CD14-positive monocyte (primary cell): ENCODE measurements around the gene ATP6V0E1. TPM values are rescaled to one million over a fixed set of nuclear protein-coding genes. Genes with fewer than 3 reads are reported as not detected.

Experiments
- DNase-seq, 3 donors: peaks; one replicate each; pipeline ENCODE4 v3.0.0-alpha.2; 2011 to 2022
- H2AFZ ChIP-seq: 2 replicates; pipeline ENCODE4 v1.6.0; 2012; ENCODE audit warnings: mild to moderate bottlenecking, low read depth, low read length, inconsistent platforms; ENCODE audit not compliant: insufficient read depth, poor library complexity, severe bottlenecking
- H3K27ac ChIP-seq, 2 donors: 1 replicate in 1 of 2; 2 replicates in 1 of 2; pipeline ENCODE4 v1.5.1; 2012 to 2013; ENCODE audit warnings: low read length in 2 of 2, control low read depth in 1 of 2, inconsistent platforms in 1 of 2, low read depth in 1 of 2, mild to moderate bottlenecking in 1 of 2
- H3K27me3 ChIP-seq, 2 donors: one replicate each; pipeline versions ENCODE4 v1.6.0 to v1.6.1; 2011 to 2013; ENCODE audit warnings: low read length in 2 of 2; ENCODE audit not compliant: control insufficient read depth in 2 of 2, insufficient read depth in 2 of 2
- H3K36me3 ChIP-seq, 2 donors: replicated peaks in 1 of 2; 1 replicate in 1 of 2; 2 replicates in 1 of 2; pipeline versions ENCODE4 v1.5.1 to v1.6.1; 2012 to 2013; ENCODE audit warnings: low read length in 2 of 2, control low read depth in 1 of 2, inconsistent platforms in 1 of 2, mild to moderate bottlenecking in 1 of 2; ENCODE audit not compliant: insufficient read depth in 2 of 2, control insufficient read depth in 1 of 2
- H3K4me1 ChIP-seq, 2 donors: 1 replicate in 1 of 2; 2 replicates in 1 of 2; pipeline versions ENCODE4 v1.5.1 to v1.6.1; 2012 to 2013; ENCODE audit warnings: low read length in 2 of 2, control low read depth in 1 of 2, inconsistent platforms in 1 of 2, mild to moderate bottlenecking in 1 of 2, moderate library complexity in 1 of 2; ENCODE audit not compliant: insufficient read depth in 2 of 2, control insufficient read depth in 1 of 2
- H3K4me2 ChIP-seq: replicated peaks from 2 replicates; pipeline ENCODE3; 2012; ENCODE audit warnings: low read length, moderate library complexity, mild to moderate bottlenecking; ENCODE audit not compliant: poor library complexity, severe bottlenecking; ENCODE audit errors: extremely low read depth
- H3K4me3 ChIP-seq, 3 experiments: fragments of 200-600 bp in 1 of 3; sonication (generic) in 1 of 3; replicated peaks in 1 of 3; 1 replicate in 2 of 3; 2 replicates in 1 of 3; pipeline ENCODE4 v1.5.1; 2011 to 2013; ENCODE audit warnings: low read length in 3 of 3, mild to moderate bottlenecking in 3 of 3, control low read depth in 2 of 3, low read depth in 2 of 3, inconsistent platforms in 1 of 3, moderate library complexity in 1 of 3
- H3K79me2 ChIP-seq: 2 replicates; pipeline ENCODE4 v1.6.0; 2012; ENCODE audit warnings: mild to moderate bottlenecking, control low read depth, inconsistent platforms, low read length, moderate library complexity; ENCODE audit not compliant: insufficient read depth
- H3K9ac ChIP-seq: 2 replicates; pipeline ENCODE4 v1.6.0; 2017; ENCODE audit warnings: low read length, mild to moderate bottlenecking; ENCODE audit not compliant: insufficient read depth, poor library complexity, severe bottlenecking
- H3K9me3 ChIP-seq, 2 donors: replicated peaks in 1 of 2; 1 replicate in 1 of 2; 2 replicates in 1 of 2; pipeline versions ENCODE4 v1.5.1 to v1.6.1; 2012 to 2013; ENCODE audit warnings: low read length in 2 of 2, control low read depth in 1 of 2; ENCODE audit not compliant: control insufficient read depth in 1 of 2, insufficient read depth in 1 of 2
- H4K20me1 ChIP-seq: 2 replicates; pipeline ENCODE4 v1.6.0; 2012; ENCODE audit warnings: mild to moderate bottlenecking, low read length, control low read depth, moderate library complexity; ENCODE audit not compliant: insufficient read depth
- H3K27ac Mint-ChIP-seq, 7 donors: one replicate each; pipeline ENCODE4 v1.8.0; 2020; ENCODE audit warnings: mild to moderate bottlenecking in 7 of 7, mixed read lengths in 7 of 7, moderate library complexity in 6 of 7, inconsistent platforms in 2 of 7
- H3K27me3 Mint-ChIP-seq, 3 donors: one replicate each; pipeline ENCODE4 v1.8.0; 2021 to 2022; ENCODE audit warnings: low read depth in 3 of 3, mild to moderate bottlenecking in 3 of 3, mixed read lengths in 3 of 3, moderate library complexity in 3 of 3, inconsistent platforms in 1 of 3
- H3K36me3 Mint-ChIP-seq, 2 donors: one replicate each; pipeline ENCODE4 v1.8.0; 2020; ENCODE audit warnings: mixed read lengths in 2 of 2, inconsistent platforms in 1 of 2, mild to moderate bottlenecking in 1 of 2
- H3K4me1 Mint-ChIP-seq: one replicate; pipeline ENCODE4 v1.8.0; 2020; ENCODE audit warnings: mild to moderate bottlenecking, mixed read lengths
- H3K4me3 Mint-ChIP-seq, 2 donors: one replicate each; pipeline ENCODE4 v1.8.0; 2020; ENCODE audit warnings: mild to moderate bottlenecking in 2 of 2, mixed read lengths in 2 of 2, moderate library complexity in 1 of 2
- H3K9me3 Mint-ChIP-seq, 7 donors: one replicate each; pipeline ENCODE4 v1.8.0; 2020 to 2022; ENCODE audit warnings: mixed read lengths in 7 of 7, mild to moderate bottlenecking in 6 of 7, moderate library complexity in 6 of 7, inconsistent platforms in 2 of 7
- CTCF ChIP-seq: fragments of 200-600 bp; IDR thresholded peaks from one replicate; pipeline ENCODE4 v1.8.0; 2022; ENCODE audit warnings: antibody characterized with exemption, mild to moderate bottlenecking
- WGBS: methylation state at CpG from one replicate; pipeline ENCODE4 v1.1.5; 2013; ENCODE audit warnings: missing lambda C conversion rate; ENCODE audit not compliant: insufficient coverage; 5-methylcytosine and 5-hydroxymethylcytosine counted together
- intact Hi-C, 2 donors: fragments of 100-400 bp; cut with micrococcal nuclease; formaldehyde crosslinking; loops; one replicate each; pipeline versions ENCODE4 v1.15.0 to v1.15.1; 2023
- polyA minus RNA-seq: library from RNA; depleted of rRNA, polyadenylated mRNA; stranded (reverse); fragments of >200 nt; gene quantifications from 2 replicates; pipeline ENCODE4 v1.2.3, GENCODE V29; 2012
- polyA plus RNA-seq, 3 donors: library from polyadenylated mRNA; depleted of rRNA in 1 of 3; unstranded in 2 of 3; stranded (reverse) in 1 of 3; fragments of 300-500 nt in 2 of 3; fragments of >200 nt in 1 of 3; fragmentation: Illumina TruSeq in 2 of 3; gene quantifications; 1 replicate in 2 of 3; 2 replicates in 1 of 3; pipeline ENCODE4 v1.2.3, GENCODE V29; 2012 to 2021
- total RNA-seq, 12 experiments: library from RNA in 1 of 12; stranded (reverse) in 1 of 12; fragments of 120-200 nt in 1 of 12; gene quantifications; one replicate each; pipeline ENCODE4 v1.2.4 and lab custom pipeline; 2013 to 2026; ENCODE audit warnings: mixed read lengths in 6 of 12, inconsistent platforms in 1 of 12

ATP6V0E1 gene
- total RNA-seq (2013) = 395 TPM
- polyA plus RNA-seq = 100 to 1,000 TPM; 216 to 760 (median 698) TPM
- 134 and 265 TPM in 2 replicates for polyA minus RNA-seq
- total RNA-seq (lab: John Stamatoyannopoulos, UW) = 58.8 to 113 (median 80.8) reads per million in 11 experiments

GRCh38 chr5:172983542-172984243 is at the start of gene ATP6V0E1:
Gene ATP6V0E1 (plus strand): TSS chr5:172983771. CDS start chr5:172983861, 90 bp downstream.
- Mint-ChIP-seq H3K36me3 (peaks cover 13 to 20% of the 10 kb centered on the region in 2 donors), H3K4me1 (peaks cover 39% of the 10 kb centered on the region), H3K27me3 (no peaks in the 10 kb centered on the region), H3K4me3 (peak within 1 kb of the TSS; percentile 94 to 99), H3K27ac (peak within 1 kb of the TSS; percentile 97 to 99 (median 99)), H3K9me3 (peaks cover 0 to 2% (median 0%) of the 10 kb centered on the region in 7 donors)
- Histone ChIP-seq H3K27me3 (no peaks in the 10 kb centered on the region), H3K4me3 (peak within 1 kb of the TSS; percentile 67 to 97 (median 95)), H3K9ac (peak within 1 kb of the TSS; percentile 97), H4K20me1 (peaks cover 48% of the 10 kb centered on the region), H3K4me1 (peaks cover 31 to 36% of the 10 kb centered on the region in 2 donors), H3K9me3 (no peaks in the 10 kb centered on the region), H3K79me2 (peaks cover 55% of the 10 kb centered on the region), H2AFZ (peak within 1 kb of the TSS; percentile 77), H3K36me3 (peaks cover 6 to 32% of the 10 kb centered on the region in 2 donors), H3K27ac (peak within 1 kb of the TSS; percentile 97 to 98), H3K4me2 (peak within 1 kb of the TSS; percentile 90)
- intact Hi-C loops = loop anchor here (2.0 to 10.0 kb wide), 3 partner anchors 73 to 161 kb away; partner anchors contain the start of genes BNIP1 (in 2 of the 2) and CREBRF (in 2 of the 2)
- under 1% methylated on average over 46 of the region's 49 CpGs for WGBS
- peak; percentile 87 to 91 (median 88) for DNase-seq
- no peak for TF ChIP-seq CTCF

DNA sequence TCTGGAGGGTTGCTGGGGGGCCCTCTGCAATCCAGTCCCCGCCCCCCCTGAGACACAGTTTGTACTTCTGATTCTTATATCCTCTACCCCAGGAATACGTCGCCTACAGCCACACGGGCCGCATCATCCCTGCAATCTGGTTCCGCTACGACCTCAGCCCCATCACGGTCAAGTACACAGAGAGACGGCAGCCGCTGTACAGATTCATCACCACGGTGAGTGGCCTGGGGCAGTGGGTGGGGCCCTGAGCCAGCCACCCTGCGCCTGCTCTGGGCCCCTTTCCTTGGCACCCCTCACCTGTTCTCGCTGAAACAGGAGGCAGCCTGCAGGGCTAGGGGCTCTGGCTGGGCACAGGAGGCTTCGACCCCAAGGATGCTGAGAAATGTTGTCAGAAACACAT is 48.5 kb upstream of the ATP6V0E1 start:
- no peaks in the 10 kb centered on the region for H3K9me3 ChIP-seq
- no peak overlapping the region for H3K27ac ChIP-seq
- H3K79me2 ChIP-seq = no peaks in the 10 kb centered on the region
- H3K27me3 Mint-ChIP-seq = peaks cover 0 to 2% (median 1%) of the 10 kb centered on the region in 3 donors
- DNase-seq = no peak
- peaks cover 51 to 71% of the 10 kb centered on the region in 2 donors for H3K36me3 Mint-ChIP-seq
- no peak overlapping the region for H3K4me2 ChIP-seq
- peaks cover 7% of the 10 kb centered on the region for H3K4me1 Mint-ChIP-seq
- H3K9me3 Mint-ChIP-seq = peaks cover 0 to 1% (median 0%) of the 10 kb centered on the region in 7 donors
- no peaks in the 10 kb centered on the region for H3K27me3 ChIP-seq
- peak overlapping the region in 1 of 7 donors; percentile 76 for H3K27ac Mint-ChIP-seq
- no peak overlapping the region for H3K4me3 Mint-ChIP-seq
- H3K4me3 ChIP-seq = no peak overlapping the region
- intact Hi-C loops = no loop called here
- 97% methylated on average over 13 of the region's 14 CpGs for WGBS
- no peak for TF ChIP-seq CTCF
- no peak overlapping the region for H3K9ac ChIP-seq
- H4K20me1 ChIP-seq = no peaks in the 10 kb centered on the region
- no peaks in the 10 kb centered on the region for H3K4me1 ChIP-seq
- H3K36me3 ChIP-seq = peaks cover 23 to 35% of the 10 kb centered on the region in 2 donors
- H2AFZ ChIP-seq = no peak overlapping the region
